HCT116 (cell line): Measurements from ENCODE around the gene THRAP3. TPM values are rescaled to one million over a fixed set of nuclear protein-coding genes. Genes with fewer than 3 reads are reported as not detected.
A peak's percentile ranks its signal among the peaks of the same experiment; 100 is the strongest.

Experiments
- ATAC-seq: fragments of 200-7000 bp; cut with Tn5 transposase; 2 replicates; pipeline ENCODE4 v1.9.1; 2020; ENCODE audit warnings: mild to moderate bottlenecking, moderate library complexity
- BruUV-seq: library from RNA; stranded (reverse); fragments of 400-500 nt; replicated peaks from 2 replicates; lab custom pipeline; 2021; lab: Mats Ljungman, UMichigan
- CTCF ChIA-PET: fragments of 300-600 bp; sonication (Branson Sonifier 250); formaldehyde crosslinking; loops from one replicate; lab custom pipeline; 2021; ENCODE audit warnings: antibody characterized with exemption; lab: Charles Lee
- POLR2A ChIA-PET: fragments of 300-600, 350-600 bp; sonication (Branson Sonifier 250); formaldehyde crosslinking; loops from one replicate; lab custom pipeline; 2021; ENCODE audit warnings: antibody characterized with exemption; lab: Charles Lee
- RAD21 ChIA-PET, 2 experiments: fragments of 300-600 bp; sonication (Branson Sonifier 250); formaldehyde crosslinking; loops; one replicate each; lab custom pipeline; 2023; ENCODE audit warnings: low total read pairs in 2 of 2; ENCODE audit not compliant: uncharacterized antibody in 2 of 2, unreplicated experiment in 2 of 2, low non-redundant PET in 1 of 2; lab: Charles Lee
- DNase-seq: peaks from one replicate; pipeline ENCODE4 v3.0.0-alpha.2; 2010; ENCODE audit warnings: low read depth, low spot score
- H2AFZ ChIP-seq: fragments of 200-600 bp; shearing (Covaris generic), sonication (generic); 2 replicates; pipeline ENCODE4 v1.6.1; 2017; ENCODE audit warnings: low read depth, mixed run types, mixed read lengths, antibody characterized with exemption, low read length; ENCODE audit not compliant: poor library complexity, severe bottlenecking
- H3K27ac ChIP-seq: 2 replicates; pipeline ENCODE4 v1.5.1; 2012; ENCODE audit warnings: low read depth, low read length
- H3K27me3 ChIP-seq: fragments of 200-600 bp; sonication (generic); 2 replicates; pipeline ENCODE4 v1.6.1; 2016; ENCODE audit warnings: mixed run types, low read length, mixed read lengths; ENCODE audit not compliant: insufficient read depth
- H3K36me3 ChIP-seq, 2 experiments: fragments of 200-500 bp in 1 of 2; fragments of 200-600 bp in 1 of 2; sonication (Bioruptor generic) in 1 of 2; sonication (generic) in 1 of 2; 2 replicates each; pipeline versions ENCODE4 v1.5.1 to v1.6.1; 2014 to 2016; ENCODE audit warnings: low read length in 2 of 2, inconsistent platforms in 1 of 2, mixed read lengths in 1 of 2, mixed run types in 1 of 2; ENCODE audit not compliant: insufficient read depth in 2 of 2, control insufficient read depth in 1 of 2
- H3K4me1 ChIP-seq, 2 experiments: fragments of 200-600 bp in 1 of 2; sonication (generic) in 1 of 2; 2 replicates each; pipeline versions ENCODE4 v1.5.1 to v1.6.1; 2012 to 2017; ENCODE audit warnings: low read length in 2 of 2, inconsistent platforms in 1 of 2, mild to moderate bottlenecking in 1 of 2, mixed read lengths in 1 of 2, mixed run types in 1 of 2, moderate library complexity in 1 of 2; ENCODE audit not compliant: insufficient read depth in 2 of 2, control insufficient read depth in 1 of 2
- H3K4me2 ChIP-seq: fragments of 200-600 bp; sonication (generic); 2 replicates; pipeline ENCODE4 v1.6.1; 2017; ENCODE audit warnings: mixed run types, low read length, mixed read lengths
- H3K4me3 ChIP-seq, 2 experiments: fragments of 200-600 bp in 1 of 2; sonication (generic) in 1 of 2; replicated peaks in 1 of 2; 2 replicates each; pipeline ENCODE4 v1.5.1; 2011 to 2016; ENCODE audit warnings: low read length in 2 of 2, control low read depth in 1 of 2, low read depth in 1 of 2, mild to moderate bottlenecking in 1 of 2, mixed read lengths in 1 of 2, mixed run types in 1 of 2
- H3K79me2 ChIP-seq: fragments of 200-600 bp; sonication (generic); 2 replicates; pipeline ENCODE4 v1.6.1; 2017; ENCODE audit warnings: mild to moderate bottlenecking, mixed run types, low read length, moderate library complexity, mixed read lengths; ENCODE audit not compliant: insufficient read depth
- H3K9ac ChIP-seq: fragments of 200-600 bp; sonication (generic); 2 replicates; pipeline ENCODE4 v1.6.1; 2016; ENCODE audit warnings: low read length, mixed read lengths
- H3K9me2 ChIP-seq: fragments of 200-600 bp; sonication (generic), shearing (Covaris generic); 2 replicates; pipeline ENCODE4 v1.6.1; 2017; ENCODE audit warnings: mixed run types, mild to moderate bottlenecking, moderate library complexity; ENCODE audit not compliant: insufficient read depth
- H3K9me3 ChIP-seq, 2 experiments: fragments of 200-500 bp in 1 of 2; fragments of 200-600 bp in 1 of 2; sonication (Bioruptor generic) in 1 of 2; sonication (generic) in 1 of 2; 2 replicates each; pipeline ENCODE4 v1.6.1; 2014 to 2017; ENCODE audit warnings: low read length in 2 of 2, mixed read lengths in 2 of 2, inconsistent platforms in 1 of 2, low read depth in 1 of 2, mild to moderate bottlenecking in 1 of 2, mixed run types in 1 of 2, moderate library complexity in 1 of 2; ENCODE audit not compliant: control insufficient read depth in 1 of 2, insufficient read depth in 1 of 2
- H4K20me1 ChIP-seq: fragments of 200-600 bp; sonication (generic), shearing (Covaris generic); 2 replicates; pipeline ENCODE4 v1.6.1; 2017; ENCODE audit warnings: mixed run types, mild to moderate bottlenecking, moderate library complexity; ENCODE audit not compliant: insufficient read depth
- CBX3 ChIP-seq: IDR thresholded peaks from 2 replicates; pipeline ENCODE4 v1.6.1; 2012; ENCODE audit warnings: low read depth
- CEBPB ChIP-seq: IDR thresholded peaks from 2 replicates; pipeline ENCODE4 v1.6.1; 2012; ENCODE audit warnings: low read depth
- EZH2 ChIP-seq: fragments of 200-600 bp; sonication (generic); IDR thresholded peaks from 2 replicates; pipeline ENCODE4 v1.6.1; 2017; ENCODE audit warnings: antibody characterized with exemption, mixed run types
- JUND ChIP-seq: IDR thresholded peaks from 2 replicates; pipeline ENCODE4 v1.6.1; 2012
- POLR2AphosphoS5 ChIP-seq: IDR thresholded peaks from 2 replicates; pipeline ENCODE4 v1.6.1; 2011; ENCODE audit warnings: mild to moderate bottlenecking, low read depth, low read length, moderate library complexity
- RAD21 ChIP-seq: IDR thresholded peaks from 2 replicates; pipeline ENCODE4 v1.6.1; 2012; ENCODE audit warnings: low read depth, mild to moderate bottlenecking
- SIN3A ChIP-seq: IDR thresholded peaks from 2 replicates; pipeline ENCODE4 v1.6.1; 2012; ENCODE audit warnings: low read depth
- SP1 ChIP-seq: IDR thresholded peaks from 2 replicates; pipeline ENCODE4 v1.6.1; 2012; ENCODE audit warnings: low read depth
- SRF ChIP-seq: IDR thresholded peaks from 2 replicates; pipeline ENCODE4 v1.6.1; 2012; ENCODE audit warnings: low read depth
- TCF7L2 ChIP-seq: IDR thresholded peaks from 2 replicates; pipeline ENCODE4 v1.7.0; 2011; ENCODE audit warnings: borderline replicate concordance, inconsistent platforms; ENCODE audit not compliant: insufficient read depth, insufficient read length; ENCODE audit errors: extremely low read depth
- YY1 ChIP-seq: IDR thresholded peaks from 2 replicates; pipeline ENCODE4 v1.6.1; 2011; ENCODE audit warnings: low read length, low read depth, moderate library complexity, mild to moderate bottlenecking; ENCODE audit not compliant: insufficient replicate concordance; ENCODE audit errors: extremely low read depth
- ZFX ChIP-seq: fragments of 450-650 bp; IDR thresholded peaks from 2 replicates; pipeline ENCODE4 v1.6.1; 2017
- intact Hi-C: fragments of 100-400 bp; cut with micrococcal nuclease; formaldehyde crosslinking; loops from 2 replicates; pipeline ENCODE4 v1.10.0; 2022
- total RNA-seq: library from RNA; stranded (reverse); gene quantifications from one replicate; pipeline ENCODE4 v1.2.1, GENCODE V29; 2021; ENCODE audit not compliant: unreplicated experiment
- TF ChIP-seq, protein P1 (sequence below), 3 experiments: fragments of 200-600 bp in 1 of 3; sonication (generic) in 1 of 3; IDR thresholded peaks in 2 of 3; conservative IDR thresholded peaks in 1 of 3; 2 replicates each; pipeline ENCODE4 v1.5.1; 2012 to 2017; ENCODE audit warnings: low read depth in 2 of 3, low read length in 2 of 3, antibody characterized with exemption in 1 of 3, borderline replicate concordance in 1 of 3, control low read depth in 1 of 3, mild to moderate bottlenecking in 1 of 3, mixed read lengths in 1 of 3, mixed run types in 1 of 3, moderate library complexity in 1 of 3; ENCODE audit not compliant: insufficient read depth in 1 of 3

The THRAP3 gene
- total RNA-seq, 1 experiment from 2014 or later, result 144 TPM

DNA sequence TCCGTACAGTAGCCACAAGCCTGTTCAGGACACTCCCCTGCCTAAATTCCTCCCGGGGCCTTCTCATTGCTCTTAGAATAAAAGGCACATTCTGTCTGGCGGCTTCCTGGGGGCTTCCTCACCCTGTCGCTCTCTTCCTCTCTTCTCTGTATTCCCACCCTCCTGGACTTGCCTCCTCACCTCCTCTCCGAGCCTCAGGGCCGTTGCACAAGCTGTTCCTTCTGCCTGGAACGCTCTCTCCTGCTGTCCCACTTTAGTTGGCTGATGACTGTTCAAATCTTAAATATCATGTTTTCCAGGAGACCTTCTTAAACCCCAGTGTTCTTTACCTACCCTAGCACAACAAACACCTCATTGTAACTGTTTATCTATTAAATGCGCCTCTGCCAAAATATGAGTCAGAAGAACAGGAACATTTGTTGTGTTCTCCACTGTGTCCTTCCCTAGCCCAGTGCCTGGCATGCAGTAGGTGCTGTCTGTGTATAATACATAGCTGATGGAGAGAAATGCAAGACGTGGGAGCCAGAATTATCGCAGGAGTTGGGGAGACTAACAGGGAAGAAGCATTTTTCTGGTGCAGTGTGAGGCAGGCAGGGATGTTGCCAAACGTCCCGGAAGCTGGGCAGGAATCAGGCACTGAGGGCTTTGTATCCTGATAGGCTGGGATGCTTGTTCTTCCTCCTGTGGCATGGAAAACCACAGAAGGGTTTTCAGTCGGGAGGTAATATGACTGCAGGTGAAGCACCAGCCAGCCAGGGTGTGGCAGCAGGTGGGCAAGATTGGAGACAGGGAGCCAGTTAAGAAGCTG, 24.1 kb upstream of the THRAP3 start:
- no TSS peak for BruUV-seq
- peaks cover 0 to 8% of the 10 kb centered on the region in 2 experiments; a peak in 1 of 4 replicates for H3K4me1 ChIP-seq
- TF ChIP-seq RAD21, result peak; percentile 21; the same call in 1 of the 2 replicates
- TF ChIP-seq, protein P1, sequence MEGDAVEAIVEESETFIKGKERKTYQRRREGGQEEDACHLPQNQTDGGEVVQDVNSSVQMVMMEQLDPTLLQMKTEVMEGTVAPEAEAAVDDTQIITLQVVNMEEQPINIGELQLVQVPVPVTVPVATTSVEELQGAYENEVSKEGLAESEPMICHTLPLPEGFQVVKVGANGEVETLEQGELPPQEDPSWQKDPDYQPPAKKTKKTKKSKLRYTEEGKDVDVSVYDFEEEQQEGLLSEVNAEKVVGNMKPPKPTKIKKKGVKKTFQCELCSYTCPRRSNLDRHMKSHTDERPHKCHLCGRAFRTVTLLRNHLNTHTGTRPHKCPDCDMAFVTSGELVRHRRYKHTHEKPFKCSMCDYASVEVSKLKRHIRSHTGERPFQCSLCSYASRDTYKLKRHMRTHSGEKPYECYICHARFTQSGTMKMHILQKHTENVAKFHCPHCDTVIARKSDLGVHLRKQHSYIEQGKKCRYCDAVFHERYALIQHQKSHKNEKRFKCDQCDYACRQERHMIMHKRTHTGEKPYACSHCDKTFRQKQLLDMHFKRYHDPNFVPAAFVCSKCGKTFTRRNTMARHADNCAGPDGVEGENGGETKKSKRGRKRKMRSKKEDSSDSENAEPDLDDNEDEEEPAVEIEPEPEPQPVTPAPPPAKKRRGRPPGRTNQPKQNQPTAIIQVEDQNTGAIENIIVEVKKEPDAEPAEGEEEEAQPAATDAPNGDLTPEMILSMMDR (IDR thresholded peaks at IDR 0.05 in 2 of 3, conservative IDR thresholded peaks at IDR 0.05 in 1 of 3; ENCODE audit: borderline replicate concordance in 1 of 3, insufficient read depth in 1 of 3, low read depth in 2 of 3, low read length in 2 of 3), result no peak
- TF ChIP-seq SRF, result no peak
- TF ChIP-seq CBX3, result no peak
- no peak for TF ChIP-seq POLR2AphosphoS5
- no peak for TF ChIP-seq JUND
- TF ChIP-seq, all 23 proteins: peak for 1
- no peaks in the 10 kb centered on the region for H3K79me2 ChIP-seq
- peak; percentile 50 for ATAC-seq
- H3K4me3 ChIP-seq, result no peak overlapping the region
- DNase-seq, result no peak
- H3K36me3 ChIP-seq, result no peaks in the 10 kb centered on the region
- H3K9ac ChIP-seq, result no peak overlapping the region
- ChIA-PET RAD21 (no interaction called here), CTCF (interaction anchor here (1.1 kb wide), 1 partner anchor 50 kb away, joined by 3 read pairs; no protein-coding TSS in a partner anchor), POLR2A (no interaction called here)
- H2AFZ ChIP-seq, result no peak overlapping the region
- H3K9me3 ChIP-seq, result no peaks in the 10 kb centered on the region
- H4K20me1 ChIP-seq, result no peaks in the 10 kb centered on the region
- intact Hi-C loops, result no loop called here
- no peak overlapping the region for H3K27ac ChIP-seq
- H3K9me2 ChIP-seq, result no peaks in the 10 kb centered on the region
- H3K27me3 ChIP-seq, result no peaks in the 10 kb centered on the region
- H3K4me2 ChIP-seq, result no peak overlapping the region

DNA sequence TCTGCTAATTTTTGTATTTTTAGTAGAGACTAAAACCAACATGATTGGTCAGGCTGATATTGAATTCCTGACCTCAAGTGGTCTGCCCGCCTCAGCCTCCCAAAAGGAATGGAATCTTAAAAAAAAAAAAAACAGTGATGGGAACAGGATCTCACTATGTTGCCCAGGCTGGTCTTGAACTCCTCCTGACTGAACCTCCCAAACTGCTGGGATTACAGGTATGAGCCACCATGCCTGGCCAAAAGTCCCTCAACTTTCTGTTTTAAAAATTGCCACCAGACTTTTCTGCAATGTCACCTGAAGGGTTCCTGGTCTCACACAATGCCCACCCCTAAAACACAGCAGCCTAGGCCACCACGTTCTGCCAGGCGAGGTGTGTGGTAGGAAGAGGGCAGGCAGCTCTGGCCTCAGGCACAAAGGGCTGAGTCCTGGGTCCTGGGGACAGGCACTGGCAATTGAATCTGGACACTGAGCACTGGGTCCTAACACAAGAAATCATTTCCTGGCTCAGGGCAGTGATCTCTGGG, 21.2 kb upstream of the THRAP3 start:
- DNase-seq (no peak), ATAC-seq (no peak)
- Histone ChIP-seq H3K27ac (no peak overlapping the region), H2AFZ (no peak overlapping the region), H3K4me3 (no peak overlapping the region), H3K79me2 (no peaks in the 10 kb centered on the region), H4K20me1 (no peaks in the 10 kb centered on the region), H3K9me2 (no peaks in the 10 kb centered on the region), H3K36me3 (no peaks in the 10 kb centered on the region), H3K9ac (no peak overlapping the region), H3K9me3 (no peaks in the 10 kb centered on the region), H3K4me1 (peaks cover 0 to 8% of the 10 kb centered on the region in 2 experiments; a peak in 1 of 4 replicates), H3K27me3 (no peaks in the 10 kb centered on the region), H3K4me2 (no peak overlapping the region)
- intact Hi-C loops, result no loop called here
- ChIA-PET POLR2A (no interaction called here), RAD21 (no interaction called here), CTCF (no interaction called here)
- BruUV-seq, result no TSS peak
- TF ChIP-seq SIN3A (no peak), RAD21 (no peak), YY1 (no peak), SP1 (no peak), CEBPB (no peak), TCF7L2 (no peak), ZFX (no peak), EZH2 (no peak)
- TF ChIP-seq, protein P1 (IDR thresholded peaks at IDR 0.05 in 2 of 3, conservative IDR thresholded peaks at IDR 0.05 in 1 of 3; ENCODE audit: borderline replicate concordance in 1 of 3, insufficient read depth in 1 of 3, low read depth in 2 of 3, low read length in 2 of 3), result no peak
